H9 (cell line): ENCODE results near the gene POU5F1. TPM values are rescaled to one million over a fixed set of nuclear protein-coding genes. Genes with fewer than 3 reads are reported as not detected.

Source experiments
- DNase-seq: peaks from one replicate; pipeline ENCODE4 v3.0.0-alpha.2; 2017
- H2AFZ ChIP-seq: one replicate; pipeline ENCODE4 v1.6.1; 2013; ENCODE audit warnings: mild to moderate bottlenecking, low read length, control low read depth, moderate library complexity
- H2AK5ac ChIP-seq: 2 replicates; pipeline ENCODE4 v1.6.1; 2013; ENCODE audit warnings: low read length, control low read depth, mixed read lengths; ENCODE audit not compliant: insufficient read length
- H2BK120ac ChIP-seq: one replicate; pipeline ENCODE4 v1.6.1; 2013; ENCODE audit warnings: low read depth, mild to moderate bottlenecking, low read length, control low read depth, inconsistent platforms; ENCODE audit not compliant: poor library complexity, severe bottlenecking
- H2BK12ac ChIP-seq: 2 replicates; pipeline ENCODE4 v1.6.1; 2013; ENCODE audit warnings: low read length, control low read depth, mixed read lengths, low read depth; ENCODE audit not compliant: insufficient read length
- H2BK15ac ChIP-seq: 2 replicates; pipeline ENCODE4 v1.6.1; 2013; ENCODE audit warnings: low read depth, low read length, control low read depth
- H2BK20ac ChIP-seq: one replicate; pipeline ENCODE4 v1.6.1; 2013; ENCODE audit warnings: low read depth, mild to moderate bottlenecking, low read length, control low read depth, inconsistent platforms; ENCODE audit not compliant: poor library complexity, severe bottlenecking
- H2BK5ac ChIP-seq: 2 replicates; pipeline ENCODE4 v1.6.1; 2013; ENCODE audit warnings: low read length, control low read depth, mixed read lengths; ENCODE audit not compliant: insufficient read length
- H3K14ac ChIP-seq: 2 replicates; pipeline ENCODE4 v1.6.1; 2013; ENCODE audit warnings: low read length, control low read depth; ENCODE audit not compliant: insufficient read depth
- H3K18ac ChIP-seq: 2 replicates; pipeline ENCODE4 v1.6.1; 2013; ENCODE audit warnings: low read depth, mild to moderate bottlenecking, mixed read lengths, low read length, control low read depth; ENCODE audit not compliant: insufficient read length
- H3K23ac ChIP-seq: 2 replicates; pipeline ENCODE4 v1.6.1; 2013; ENCODE audit warnings: low read length, control low read depth, mixed read lengths, low read depth; ENCODE audit not compliant: insufficient read length
- H3K23me2 ChIP-seq: 2 replicates; pipeline ENCODE4 v1.6.1; 2013; ENCODE audit warnings: low read depth, mild to moderate bottlenecking, mixed read lengths, low read length, control low read depth; ENCODE audit not compliant: insufficient read length, poor library complexity, severe bottlenecking
- H3K27ac ChIP-seq: 2 replicates; pipeline ENCODE4 v1.5.1; 2013; ENCODE audit warnings: low read length, control low read depth, mixed read lengths, low read depth; ENCODE audit not compliant: insufficient read length
- H3K27me3 ChIP-seq: 2 replicates; pipeline ENCODE4 v1.6.1; 2013; ENCODE audit warnings: low read length, control low read depth, inconsistent platforms; ENCODE audit not compliant: insufficient read depth
- H3K4ac ChIP-seq: 2 replicates; pipeline ENCODE4 v1.6.1; 2013; ENCODE audit warnings: low read depth, mild to moderate bottlenecking, control low read depth, inconsistent platforms, low read length, moderate library complexity
- H3K4me1 ChIP-seq: 2 replicates; pipeline ENCODE4 v1.6.1; 2013; ENCODE audit warnings: low read length, control low read depth, inconsistent platforms; ENCODE audit not compliant: insufficient read depth
- H3K4me2 ChIP-seq: 2 replicates; pipeline ENCODE4 v1.6.1; 2013; ENCODE audit warnings: low read length, control low read depth, mixed read lengths; ENCODE audit not compliant: insufficient read length, insufficient read depth
- H3K56ac ChIP-seq: 2 replicates; pipeline ENCODE4 v1.6.1; 2013; ENCODE audit warnings: low read depth, mild to moderate bottlenecking, mixed read lengths, low read length, control low read depth; ENCODE audit not compliant: insufficient read length
- H3K79me1 ChIP-seq: 2 replicates; pipeline ENCODE4 v1.6.1; 2013; ENCODE audit warnings: low read depth, mild to moderate bottlenecking, moderate library complexity, low read length, control low read depth, inconsistent platforms; ENCODE audit not compliant: insufficient read depth, poor library complexity, severe bottlenecking
- H3K79me2 ChIP-seq: 2 replicates; pipeline ENCODE4 v1.6.1; 2013; ENCODE audit warnings: low read length, control low read depth, inconsistent platforms; ENCODE audit not compliant: insufficient read depth
- H3K9ac ChIP-seq: 2 replicates; pipeline ENCODE4 v1.6.1; 2013; ENCODE audit warnings: low read length, control low read depth, mixed read lengths; ENCODE audit not compliant: insufficient read length; ENCODE audit errors: extremely low read depth
- H3K9me3 ChIP-seq: one replicate; pipeline ENCODE4 v1.6.1; 2013; ENCODE audit warnings: low read depth, low read length, inconsistent platforms; ENCODE audit not compliant: control insufficient read depth
- H3T11ph ChIP-seq: one replicate; pipeline ENCODE4 v1.6.1; 2013; ENCODE audit warnings: mild to moderate bottlenecking, low read length, control low read depth, inconsistent platforms
- H4K20me1 ChIP-seq: one replicate; pipeline ENCODE4 v1.6.1; 2013; ENCODE audit not compliant: control insufficient read depth, insufficient read length, insufficient read depth
- H4K5ac ChIP-seq: 2 replicates; pipeline ENCODE4 v1.6.1; 2013; ENCODE audit warnings: low read depth, mild to moderate bottlenecking, mixed read lengths, low read length, control low read depth; ENCODE audit not compliant: insufficient read length
- H4K8ac ChIP-seq: replicated peaks from 2 replicates; pipeline ENCODE4 v1.6.1; 2013; ENCODE audit warnings: low read length, control low read depth, mixed read lengths, low read depth; ENCODE audit not compliant: insufficient read length
- H4K91ac ChIP-seq: 2 replicates; pipeline ENCODE4 v1.6.1; 2013; ENCODE audit warnings: low read depth, mild to moderate bottlenecking, moderate library complexity, mixed read lengths, low read length, control low read depth; ENCODE audit not compliant: insufficient read length
- H3K27ac Mint-ChIP-seq, 3 experiments: 2 replicates in 2 of 3; 3 replicates in 1 of 3; pipeline ENCODE4 v1.8.0; 2020 to 2021; ENCODE audit warnings: mixed read lengths in 3 of 3, mild to moderate bottlenecking in 1 of 3, moderate library complexity in 1 of 3
- H3K27me3 Mint-ChIP-seq: 2 replicates; pipeline ENCODE4 v1.8.0; 2021; ENCODE audit warnings: low read depth, mild to moderate bottlenecking, moderate library complexity, mixed read lengths
- H3K36me3 Mint-ChIP-seq, 3 experiments: 2 replicates in 2 of 3; 3 replicates in 1 of 3; pipeline ENCODE4 v1.8.0; 2020 to 2021; ENCODE audit warnings: low read depth in 3 of 3, mixed read lengths in 3 of 3; ENCODE audit not compliant: insufficient read depth in 1 of 3
- H3K4me1 Mint-ChIP-seq, 2 experiments: 2 replicates each; pipeline ENCODE4 v1.8.0; 2020; ENCODE audit warnings: mixed read lengths in 2 of 2
- H3K4me3 Mint-ChIP-seq, 2 experiments: 2 replicates in 1 of 2; 3 replicates in 1 of 2; pipeline ENCODE4 v1.8.0; 2020 to 2021; ENCODE audit warnings: mild to moderate bottlenecking in 2 of 2, mixed read lengths in 2 of 2, moderate library complexity in 1 of 2
- H3K9me3 Mint-ChIP-seq, 2 experiments: 2 replicates in 1 of 2; 3 replicates in 1 of 2; pipeline ENCODE4 v1.8.0; 2020; ENCODE audit warnings: mild to moderate bottlenecking in 2 of 2, mixed read lengths in 2 of 2, moderate library complexity in 1 of 2
- WGBS: extraction: QIAGEN DNeasy Blood & Tissue Kit; methylation state at CpG from one replicate; pipeline ENCODE4 v1.1.7; 2013; ENCODE audit warnings: missing lambda C conversion rate, low lambda C conversion rate, mixed read lengths; ENCODE audit not compliant: insufficient read length; ENCODE audit errors: extremely low coverage; 5-methylcytosine and 5-hydroxymethylcytosine counted together
- total RNA-seq: library from RNA; stranded (reverse); gene quantifications from 2 replicates; pipeline ENCODE4 v1.2.1, GENCODE V29; 2021
- TF ChIP-seq, protein P1 (sequence below): fragments of 200-600 bp; sonication (generic); conservative IDR thresholded peaks from 3 replicates; pipeline ENCODE4 v1.8.0; 2021; ENCODE audit warnings: antibody characterized with exemption, mild to moderate bottlenecking

Gene POU5F1
- total RNA-seq, 1 experiment from 2014 or later: 2,134 TPM

DNA sequence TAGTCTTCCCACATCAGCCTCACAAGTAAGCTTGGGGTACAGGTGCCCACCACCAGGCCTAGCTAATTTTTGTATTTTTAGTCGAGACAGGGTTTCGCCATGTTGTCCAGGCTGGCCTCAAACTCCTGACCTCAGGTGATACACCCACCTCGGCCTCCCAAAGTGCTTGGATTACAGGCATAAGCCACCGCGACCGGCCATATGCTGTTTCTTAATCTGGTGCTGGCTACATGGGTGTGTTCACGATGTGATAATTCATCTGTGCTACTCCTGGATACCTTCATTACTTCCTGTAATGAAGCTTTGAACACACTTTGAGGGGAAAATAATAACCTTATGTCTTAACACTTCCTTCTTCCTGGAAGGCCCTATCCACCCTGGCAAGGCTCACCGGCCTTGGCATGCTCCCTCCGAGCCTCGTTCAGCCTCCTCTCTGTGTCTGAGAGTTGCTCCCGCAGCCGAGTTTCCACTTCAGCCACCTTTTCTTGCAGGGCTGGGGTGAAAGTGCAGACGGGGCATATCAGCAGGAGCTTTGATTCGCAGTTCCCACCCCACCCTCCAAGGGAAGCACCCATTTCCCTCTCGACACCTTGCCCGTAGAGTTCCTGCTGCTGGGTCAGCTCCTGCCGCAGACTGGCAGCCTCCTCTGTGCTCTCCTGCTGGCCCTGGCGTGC, 26.0 kb downstream of the POU5F1 start:
- Histone ChIP-seq H4K8ac (no peak overlapping the region), H2BK20ac (no peak overlapping the region), H3K9ac (no peak overlapping the region), H2AFZ (no peak overlapping the region), H3K9me3 (no peaks in the 10 kb centered on the region), H2BK5ac (no peak overlapping the region), H3K79me1 (no peaks in the 10 kb centered on the region), H3K56ac (no peak overlapping the region), H3K27me3 (no peaks in the 10 kb centered on the region), H2AK5ac (no peak overlapping the region), H3K14ac (no peak overlapping the region), H2BK12ac (no peak overlapping the region), H3K4me1 (no peaks in the 10 kb centered on the region; the same call in 1 of the 2 replicates), H3K4ac (no peak overlapping the region), H4K5ac (no peak overlapping the region), H3K23me2 (no peaks in the 10 kb centered on the region), H2BK120ac (no peak overlapping the region), H3T11ph (no peak overlapping the region), H3K27ac (no peak overlapping the region), H3K79me2 (no peaks in the 10 kb centered on the region), H3K4me2 (no peak overlapping the region), H2BK15ac (no peak overlapping the region), H3K18ac (no peak overlapping the region), H4K20me1 (no peaks in the 10 kb centered on the region), H3K23ac (no peak overlapping the region), H4K91ac (no peak overlapping the region)
- Mint-ChIP-seq H3K4me1 (peaks cover 27 to 29% of the 10 kb centered on the region in 2 experiments), H3K36me3 (peaks cover 25 to 59% (median 54%) of the 10 kb centered on the region in 3 experiments), H3K27ac (peak overlapping the region in 1 of 3 experiments; percentile 30; a peak in 1 of 7 replicates), H3K9me3 (no peaks in the 10 kb centered on the region), H3K27me3 (no peaks in the 10 kb centered on the region; the same call in 1 of the 2 replicates), H3K4me3 (no peak overlapping the region)
- WGBS: no CpG with 5 or more reads among the region's 18 CpGs
- no peak for DNase-seq
- TF ChIP-seq, protein P1, sequence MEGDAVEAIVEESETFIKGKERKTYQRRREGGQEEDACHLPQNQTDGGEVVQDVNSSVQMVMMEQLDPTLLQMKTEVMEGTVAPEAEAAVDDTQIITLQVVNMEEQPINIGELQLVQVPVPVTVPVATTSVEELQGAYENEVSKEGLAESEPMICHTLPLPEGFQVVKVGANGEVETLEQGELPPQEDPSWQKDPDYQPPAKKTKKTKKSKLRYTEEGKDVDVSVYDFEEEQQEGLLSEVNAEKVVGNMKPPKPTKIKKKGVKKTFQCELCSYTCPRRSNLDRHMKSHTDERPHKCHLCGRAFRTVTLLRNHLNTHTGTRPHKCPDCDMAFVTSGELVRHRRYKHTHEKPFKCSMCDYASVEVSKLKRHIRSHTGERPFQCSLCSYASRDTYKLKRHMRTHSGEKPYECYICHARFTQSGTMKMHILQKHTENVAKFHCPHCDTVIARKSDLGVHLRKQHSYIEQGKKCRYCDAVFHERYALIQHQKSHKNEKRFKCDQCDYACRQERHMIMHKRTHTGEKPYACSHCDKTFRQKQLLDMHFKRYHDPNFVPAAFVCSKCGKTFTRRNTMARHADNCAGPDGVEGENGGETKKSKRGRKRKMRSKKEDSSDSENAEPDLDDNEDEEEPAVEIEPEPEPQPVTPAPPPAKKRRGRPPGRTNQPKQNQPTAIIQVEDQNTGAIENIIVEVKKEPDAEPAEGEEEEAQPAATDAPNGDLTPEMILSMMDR: no peak
